ENCODE results near the gene PTDSS2. TPM values are rescaled to one million over a fixed set of nuclear protein-coding genes. Genes with fewer than 3 reads are reported as not detected.
"Not testable (repeated sequence)": the region's sequence is repeated elsewhere in the genome, so short reads cannot be mapped to it uniquely, and the experiment has no call there.

Gene PTDSS2
- total RNA-seq, 1 donor from 2014 or later, result 52.4 TPM

- H3K27me3 Mint-ChIP-seq (ENCODE audit: low read depth), result peaks cover 6% of the 10 kb centered on the region
- no peak for DNase-seq (ENCODE audit: low read depth, low spot score)
- H3K4me3 Mint-ChIP-seq, result no peak overlapping the region
- H3K4me1 Mint-ChIP-seq, result no peaks in the 10 kb centered on the region
- no peak overlapping the region for H3K27ac Mint-ChIP-seq (ENCODE audit: unreplicated experiment)
- no peaks in the 10 kb centered on the region for H3K36me3 Mint-ChIP-seq (ENCODE audit: low read depth)
- TF ChIP-seq CTCF (conservative IDR thresholded peaks at IDR 0.05), result no peak
- no peaks in the 10 kb centered on the region for H3K9me3 Mint-ChIP-seq
These were observed 41.7 kb upstream of the PTDSS2 start for GRCh38 chr11:408154-409007.

GRCh38 chr11:409008-409599 is 41.0 kb upstream of the PTDSS2 start:
- Mint-ChIP-seq H3K36me3 (ENCODE audit: low read depth) (no peaks in the 10 kb centered on the region), H3K9me3 (no peaks in the 10 kb centered on the region), H3K4me1 (no peaks in the 10 kb centered on the region), H3K27me3 (ENCODE audit: low read depth) (peaks cover 7% of the 10 kb centered on the region), H3K27ac (ENCODE audit: unreplicated experiment) (no peak overlapping the region), H3K4me3 (no peak overlapping the region)
- no peak for DNase-seq (ENCODE audit: low read depth, low spot score)
- no peak for TF ChIP-seq CTCF (conservative IDR thresholded peaks at IDR 0.05)

- H3K36me3 Mint-ChIP-seq (ENCODE audit: low read depth), result no peaks in the 10 kb centered on the region
- no peak for TF ChIP-seq CTCF (conservative IDR thresholded peaks at IDR 0.05)
- no peak overlapping the region for H3K27ac Mint-ChIP-seq (ENCODE audit: unreplicated experiment)
- H3K9me3 Mint-ChIP-seq, result no peaks in the 10 kb centered on the region
- H3K4me3 Mint-ChIP-seq, result no peak overlapping the region
- H3K27me3 Mint-ChIP-seq (ENCODE audit: low read depth), result peaks cover 14% of the 10 kb centered on the region
- no peaks in the 10 kb centered on the region for H3K4me1 Mint-ChIP-seq
- no peak for DNase-seq (ENCODE audit: low read depth, low spot score)
These were observed 40.2 kb upstream of the PTDSS2 start for GRCh38 chr11:409600-410483.

GRCh38 chr11:410711-411110 is 39.4 kb upstream of the PTDSS2 start:
- not testable (repeated sequence) for H3K4me3 Mint-ChIP-seq; H3K27ac Mint-ChIP-seq (ENCODE audit: unreplicated experiment); H3K36me3 Mint-ChIP-seq (ENCODE audit: low read depth); H3K9me3 Mint-ChIP-seq; DNase-seq (ENCODE audit: low read depth, low spot score); H3K4me1 Mint-ChIP-seq
- H3K27me3 Mint-ChIP-seq (ENCODE audit: low read depth), result peaks cover 20% of the 10 kb centered on the region

- H3K9me3 Mint-ChIP-seq; DNase-seq (ENCODE audit: low read depth, low spot score); H3K36me3 Mint-ChIP-seq (ENCODE audit: low read depth); H3K4me1 Mint-ChIP-seq; H3K4me3 Mint-ChIP-seq; H3K27ac Mint-ChIP-seq (ENCODE audit: unreplicated experiment): not testable (repeated sequence)
- peaks cover 28% of the 10 kb centered on the region for H3K27me3 Mint-ChIP-seq (ENCODE audit: low read depth)
These were observed 38.6 kb upstream of the PTDSS2 start for GRCh38 chr11:411520-411919.

- H3K36me3 Mint-ChIP-seq (ENCODE audit: low read depth), result no peaks in the 10 kb centered on the region
- H3K4me3 Mint-ChIP-seq, result no peak overlapping the region
- H3K27ac Mint-ChIP-seq (ENCODE audit: unreplicated experiment), result no peak overlapping the region
- DNase-seq (ENCODE audit: low read depth, low spot score), result no peak
- H3K27me3 Mint-ChIP-seq (ENCODE audit: low read depth), result peaks cover 30% of the 10 kb centered on the region
- H3K9me3 Mint-ChIP-seq, result no peaks in the 10 kb centered on the region
- TF ChIP-seq CTCF (conservative IDR thresholded peaks at IDR 0.05), result no peak
- H3K4me1 Mint-ChIP-seq, result no peaks in the 10 kb centered on the region
These were observed 37.4 kb upstream of the PTDSS2 start for GRCh38 chr11:412641-413119.

All from neural crest cell (in vitro differentiated cells).